Bone marrow (tissue), 2 donors: ENCODE results near the gene KLK4.
"Not testable (repeated sequence)": the region's sequence is repeated elsewhere in the genome, so short reads cannot be mapped to it uniquely, and the experiment has no call there.

ENCODE experiments used
- DNase-seq, 2 donors: peaks; one replicate each; lab custom pipeline; 2025; lab: John Stamatoyannopoulos, UW

The KLK4 gene

DNA sequence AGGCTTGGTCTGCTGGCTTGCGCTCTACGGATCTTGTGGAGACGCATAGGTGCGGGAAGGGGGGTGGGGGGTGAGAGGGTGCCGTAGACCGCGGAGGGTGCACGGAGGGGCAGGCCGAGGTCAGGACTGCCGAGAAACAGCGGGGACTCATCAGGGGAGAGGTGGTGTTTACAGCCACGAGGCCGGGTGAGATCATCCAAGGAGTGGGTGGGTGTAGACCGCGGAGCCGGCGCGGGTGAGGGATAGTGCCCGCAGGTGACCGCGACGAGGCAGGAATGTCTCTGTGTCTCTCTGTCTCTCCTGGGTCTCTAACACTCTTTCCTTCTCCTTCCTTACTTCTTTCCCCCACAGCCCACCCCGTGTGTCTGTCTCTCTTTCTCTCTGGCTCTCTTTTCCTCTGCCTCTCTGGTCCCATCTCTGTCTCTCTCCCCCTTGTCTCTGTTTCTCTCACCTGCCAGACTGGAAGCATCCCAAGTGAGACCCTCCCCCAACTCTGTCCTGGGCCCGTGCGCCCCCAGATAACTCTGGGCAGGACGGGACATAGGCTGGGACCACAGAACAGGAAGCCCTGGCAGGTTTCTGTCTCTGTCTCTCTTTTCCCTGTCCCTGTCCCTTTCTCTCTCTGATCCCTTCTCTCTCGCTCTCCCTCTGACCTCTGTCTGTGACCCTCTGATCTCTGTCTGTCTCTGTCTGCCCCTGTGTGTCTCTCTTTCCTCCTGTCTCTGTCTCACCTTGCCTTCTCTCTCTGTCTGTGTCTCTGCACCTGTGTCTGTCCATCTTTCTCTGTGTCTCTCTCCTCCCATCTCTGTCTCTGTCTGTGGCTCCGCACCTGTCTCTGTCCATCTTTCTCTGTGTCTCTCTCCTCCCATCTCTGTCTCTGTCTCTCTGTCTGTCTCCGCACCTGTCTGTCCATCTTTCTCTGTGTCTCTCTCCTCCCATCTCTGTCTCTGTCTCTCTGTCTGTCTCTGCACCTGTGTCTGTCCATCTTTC is 1.8 kb upstream of the KLK4 start:
- DNase-seq, result no peak

DNA sequence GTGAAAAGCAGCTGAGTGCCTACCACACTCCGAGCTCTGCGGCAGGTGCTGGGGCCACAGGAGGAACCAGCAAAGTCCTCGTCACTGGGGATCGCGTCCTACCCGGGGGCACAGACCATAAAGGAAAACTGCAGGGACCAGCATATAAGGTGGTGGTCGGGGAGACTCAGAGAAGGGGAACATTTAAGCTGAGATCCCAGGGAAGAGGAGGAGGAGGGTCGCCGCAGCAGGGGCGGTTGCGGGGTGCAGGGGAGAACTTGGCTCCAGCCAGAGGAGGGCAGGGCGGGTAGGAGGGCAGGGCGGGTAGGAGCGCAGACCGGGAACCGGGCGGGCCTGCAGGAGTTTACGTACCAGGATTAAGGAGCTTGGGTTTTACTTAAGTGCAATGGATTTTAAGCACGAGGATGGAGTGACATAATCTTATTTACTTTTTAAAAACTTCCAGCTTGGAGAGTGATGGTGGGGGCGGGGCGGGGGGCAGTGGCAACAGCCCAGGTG is 956 bp upstream of the KLK4 start:
- DNase-seq, result no peak

- no peak for DNase-seq
Observed at GRCh38 chr19:50910722-50911121, 473 bp downstream of the KLK4 start.

GRCh38 chr19:50909240-50910070 is 1.7 kb downstream of the KLK4 start:
- no peak for DNase-seq

DNA sequence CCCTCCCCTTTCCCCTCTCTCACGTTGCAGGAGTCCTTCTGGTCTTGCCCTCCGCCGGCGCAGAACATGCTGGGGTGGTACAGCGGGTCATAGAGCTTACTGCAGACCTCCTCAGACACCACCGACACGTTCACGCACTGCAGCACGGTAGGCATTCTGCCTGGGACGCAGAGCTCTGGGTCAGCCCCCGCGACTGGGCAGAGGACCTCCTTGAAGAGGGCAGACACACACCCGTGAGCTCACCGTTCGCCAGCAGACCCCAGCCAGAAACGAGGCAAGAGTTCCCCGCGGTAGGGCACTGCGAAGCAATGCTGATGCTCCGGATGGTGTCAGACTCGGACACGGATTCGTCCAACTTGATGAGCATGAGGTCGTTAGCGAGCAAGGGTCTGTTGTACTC is 2.9 kb downstream of the KLK4 start:
- DNase-seq, result no peak

DNA sequence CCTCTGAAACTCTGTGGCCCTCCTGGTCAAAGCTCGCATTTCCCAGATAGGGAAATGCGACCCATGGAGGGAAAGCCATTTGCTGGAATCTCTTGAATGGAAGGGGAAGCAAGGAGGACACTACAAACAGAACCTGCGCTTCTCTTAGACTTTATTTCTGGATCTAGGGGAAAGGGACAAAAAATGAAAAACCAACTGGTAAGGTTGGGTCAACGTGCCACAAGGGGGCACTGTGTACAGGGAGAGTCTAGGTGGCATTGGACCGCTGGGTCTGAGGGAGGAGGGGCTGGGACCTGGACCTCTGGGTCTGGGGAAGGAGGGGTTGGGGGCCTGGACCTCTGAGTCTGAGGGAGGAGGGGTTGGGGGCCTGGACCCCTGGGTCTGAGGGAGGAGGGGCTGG is 5.0 kb downstream of the KLK4 start:
- DNase-seq, result no peak

DNA sequence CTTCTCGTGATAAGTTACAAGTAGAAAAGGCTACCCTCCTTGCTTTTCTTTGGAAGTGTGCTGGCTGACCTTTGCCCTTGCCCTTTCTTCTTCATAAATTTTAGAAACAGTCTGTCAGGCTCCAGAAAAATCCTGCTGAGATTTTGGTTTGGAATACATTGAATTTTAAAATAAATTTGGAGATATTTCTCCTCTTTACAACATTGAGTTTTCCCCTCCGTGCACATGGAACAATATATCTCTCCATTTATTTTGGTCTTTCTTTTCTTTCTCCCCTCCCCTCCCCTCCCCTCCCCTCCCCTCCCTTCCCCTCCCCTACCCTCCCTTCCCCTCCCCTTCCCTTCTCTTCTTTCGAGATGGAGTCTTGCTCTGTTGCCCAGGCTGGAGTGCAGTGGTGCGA is 8.6 kb downstream of the KLK4 start:
- no peak for DNase-seq

DNA sequence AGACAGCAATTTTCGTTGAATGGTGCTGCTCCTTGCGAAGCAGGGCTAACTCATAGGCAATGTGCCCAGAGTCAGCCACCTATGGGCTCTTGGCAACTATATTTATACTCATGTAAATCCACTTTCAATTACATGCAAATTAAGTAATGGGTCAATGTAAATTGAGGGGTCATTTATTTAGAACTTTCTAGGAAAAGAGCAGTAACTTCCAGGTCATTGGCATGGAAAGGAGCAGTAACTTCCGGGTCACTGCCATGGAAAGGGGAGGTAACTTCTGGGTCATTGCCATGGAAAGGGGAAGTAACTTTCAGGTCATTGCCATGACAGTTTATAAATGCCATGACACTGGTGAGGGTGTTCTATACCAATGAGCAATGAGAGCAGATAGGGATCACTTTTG is 11.6 kb downstream of the KLK4 start:
- no peak for DNase-seq

GRCh38 chr19:50898018-50898417 is 13.2 kb downstream of the KLK4 start:
- DNase-seq, result no peak

DNA sequence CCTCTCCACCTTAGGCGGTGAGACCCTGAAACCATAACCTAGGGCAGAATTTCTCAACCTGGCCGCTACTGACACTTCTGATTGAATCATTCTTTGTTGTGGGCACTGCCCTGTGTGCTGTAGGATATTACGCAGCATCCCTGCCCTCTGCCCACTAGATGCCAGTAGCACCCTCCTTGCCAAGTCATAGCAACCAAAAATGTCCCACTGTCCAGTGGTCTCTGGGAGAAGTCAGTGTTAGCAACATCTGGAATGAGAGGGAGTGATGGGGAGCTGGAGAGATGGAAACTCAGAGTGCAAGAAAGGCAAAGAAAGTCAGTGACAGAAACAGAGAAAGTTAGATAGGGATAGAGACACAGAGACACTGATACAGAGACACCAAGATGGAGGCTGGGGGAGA is 13.6 kb downstream of the KLK4 start:
- DNase-seq, result no peak

- DNase-seq, result no peak
Observed at GRCh38 chr19:50897191-50897607, 14.0 kb downstream of the KLK4 start.

- no peak for DNase-seq
Observed at GRCh38 chr19:50896591-50897190, 14.5 kb downstream of the KLK4 start.

DNA sequence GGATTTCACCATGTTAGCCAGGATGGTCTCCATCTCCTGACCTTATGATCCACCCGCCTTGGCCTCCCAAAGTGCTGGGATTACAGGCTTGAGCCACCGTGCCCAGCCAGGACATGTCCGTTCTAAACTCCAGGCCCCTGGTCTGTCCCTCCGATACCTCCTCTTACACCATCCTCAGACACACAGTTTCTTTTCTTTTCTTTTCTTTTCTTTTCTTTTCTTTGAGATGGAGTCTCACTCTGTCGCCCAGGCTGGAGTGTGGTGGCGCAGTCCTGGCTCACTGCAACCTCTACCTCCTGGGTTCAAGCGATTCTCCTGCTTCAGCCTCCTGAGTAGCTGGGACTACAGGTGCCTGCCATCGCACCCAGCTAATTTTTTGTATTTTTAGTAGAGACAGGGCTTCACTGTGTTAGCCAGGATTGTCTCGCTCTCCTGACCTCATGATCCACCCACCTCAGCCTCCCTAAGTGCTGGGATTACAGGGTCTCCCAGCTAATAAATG is 15.1 kb downstream of the KLK4 start:
- not testable (repeated sequence) for DNase-seq

DNA sequence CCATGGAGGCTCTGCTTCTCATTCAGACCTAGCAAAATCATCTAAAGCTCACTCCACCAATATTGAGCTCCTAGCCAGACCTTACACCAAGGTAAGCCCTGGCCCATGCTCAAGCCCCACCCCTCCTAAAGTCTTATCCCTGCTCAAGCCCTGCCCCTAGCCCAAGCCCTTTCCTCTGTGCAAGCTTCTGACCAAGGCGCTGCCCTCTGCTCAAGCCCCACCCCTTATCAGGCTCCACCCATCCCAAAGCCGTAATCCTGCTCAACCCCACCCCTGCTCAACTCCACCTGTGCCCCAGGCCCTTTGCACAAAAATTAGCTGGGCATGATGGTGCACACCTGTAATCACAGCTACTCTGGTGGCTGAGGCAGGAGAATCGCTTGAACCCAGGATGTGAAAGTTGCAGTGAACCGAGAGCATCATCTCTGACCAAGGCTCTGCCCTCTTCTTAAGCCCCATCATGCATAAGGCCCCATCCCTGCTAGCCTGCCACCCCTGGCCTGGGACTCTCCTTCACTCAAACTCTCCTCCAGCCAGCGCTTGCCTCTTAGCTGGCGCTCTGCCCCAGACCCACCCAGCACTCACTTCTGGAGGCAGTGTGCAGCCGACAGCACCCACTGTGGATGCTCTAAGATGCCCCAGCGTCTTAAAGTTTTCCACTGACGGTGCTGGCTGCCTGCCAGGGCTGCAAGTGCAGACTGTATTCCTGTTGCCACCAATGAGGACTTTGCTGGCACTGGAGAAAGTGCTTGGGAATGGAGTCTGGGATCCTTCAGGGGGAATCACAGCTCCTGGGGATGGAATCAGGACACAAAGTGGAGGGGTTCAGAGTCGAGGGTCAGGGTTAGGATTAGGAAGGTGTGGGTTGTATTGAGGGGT is 16.5 kb downstream of the KLK4 start:
- no peak for DNase-seq

GRCh38 chr19:50893047-50893736 is 18.0 kb downstream of the KLK4 start:
- no peak for DNase-seq

- DNase-seq, result no peak
Observed at GRCh38 chr19:50891253-50891625, 20.0 kb downstream of the KLK4 start.

DNA sequence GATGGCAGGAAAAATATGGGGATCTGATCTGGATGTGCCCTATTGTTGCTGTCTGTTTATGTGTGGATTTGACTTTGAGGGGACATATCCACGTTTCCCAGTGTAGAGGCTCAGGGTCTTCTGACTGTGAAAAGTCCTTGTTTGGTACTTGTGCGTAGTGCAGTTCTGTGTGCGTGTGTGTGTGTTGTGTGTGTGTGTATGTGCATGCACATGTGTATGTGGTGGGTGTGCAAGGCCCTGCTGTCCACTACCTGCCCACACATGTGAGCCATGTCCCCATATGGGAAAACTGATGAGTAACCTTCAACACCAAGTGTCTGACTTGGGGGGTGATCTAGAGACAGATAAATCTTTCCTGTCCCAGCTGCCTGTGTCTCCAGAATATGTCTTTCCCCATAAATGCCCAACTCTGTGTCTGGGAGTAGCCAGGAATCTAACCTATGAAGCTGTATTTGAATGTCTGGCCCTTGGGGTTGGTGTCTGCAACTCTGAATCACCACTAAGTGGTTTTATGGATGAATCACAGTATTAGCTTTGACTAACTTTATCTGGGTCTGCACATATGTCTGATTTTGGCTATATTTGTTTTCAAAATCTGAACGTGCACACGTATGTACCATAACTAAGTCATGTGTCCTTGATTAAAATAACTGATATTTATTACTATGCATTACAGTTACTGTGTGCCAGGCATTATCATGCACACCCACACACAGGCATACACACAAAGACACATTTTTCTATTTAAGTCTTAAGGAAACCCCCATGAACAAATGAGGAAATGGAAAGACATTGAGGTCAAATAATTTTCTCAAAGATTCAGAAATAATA is 20.6 kb downstream of the KLK4 start:
- no peak for DNase-seq

DNA sequence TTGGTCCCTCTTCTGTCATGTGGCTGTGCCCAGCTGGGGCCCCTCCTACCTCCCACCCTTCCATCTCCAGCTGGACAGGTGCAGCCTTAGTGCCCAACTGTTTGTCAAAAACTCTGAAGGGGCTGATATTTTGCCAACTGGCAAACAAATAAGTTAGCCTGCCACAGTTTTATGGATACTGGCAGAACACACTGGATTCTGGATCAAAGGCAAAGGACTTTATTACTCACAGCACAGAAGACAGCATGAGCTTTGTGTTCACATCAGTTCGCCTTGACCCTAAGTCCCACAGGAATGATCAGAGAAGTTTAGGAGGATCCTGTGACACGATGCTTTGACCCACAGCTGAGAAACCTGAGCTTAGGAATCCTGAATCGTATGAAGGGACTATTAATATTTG is 21.6 kb downstream of the KLK4 start:
- DNase-seq, result no peak

DNA sequence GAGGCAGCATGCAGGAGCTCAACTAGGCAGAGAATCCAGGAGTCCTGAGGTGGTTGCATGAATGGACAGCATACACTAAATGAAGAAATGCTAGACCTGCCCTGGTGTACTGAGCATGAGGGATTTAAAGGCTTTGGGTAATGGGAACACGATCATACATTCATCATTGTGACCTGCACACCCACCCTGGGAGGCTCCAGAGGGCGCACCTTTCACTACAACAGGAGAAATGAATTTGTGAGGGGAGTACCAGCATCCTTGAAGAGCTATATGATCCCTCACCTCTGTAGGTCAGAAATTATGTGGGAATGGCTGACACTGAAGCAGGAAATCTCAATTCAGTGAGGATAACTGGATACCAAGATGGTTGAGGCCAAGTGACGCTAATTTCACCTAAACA is 29.0 kb downstream of the KLK4 start:
- DNase-seq, result no peak

GRCh38 chr19:50880241-50880640 is 31.0 kb downstream of the KLK4 start:
- no peak for DNase-seq
